HFFc6 (cell line): ENCODE results near the gene CATSPERE. TPM values are rescaled to one million over a fixed set of nuclear protein-coding genes. Genes with fewer than 3 reads are reported as not detected.

Experiments used
- DNase-seq: peaks from one replicate; pipeline ENCODE4 v3.0.0-alpha.2; 2018
- H3K27ac Mint-ChIP-seq: 2 replicates; pipeline ENCODE4 v1.8.0; 2020; ENCODE audit warnings: mild to moderate bottlenecking, mixed read lengths
- H3K27me3 Mint-ChIP-seq: 2 replicates; pipeline ENCODE4 v1.8.0; 2021; ENCODE audit warnings: mild to moderate bottlenecking, moderate library complexity, mixed read lengths; ENCODE audit not compliant: insufficient read depth
- H3K36me3 Mint-ChIP-seq: 2 replicates; pipeline ENCODE4 v1.8.0; 2021; ENCODE audit warnings: low read depth, mixed read lengths
- H3K4me1 Mint-ChIP-seq: 2 replicates; pipeline ENCODE4 v1.8.0; 2020; ENCODE audit warnings: low read depth, mixed read lengths
- H3K4me3 Mint-ChIP-seq: 2 replicates; pipeline ENCODE4 v1.8.0; 2020; ENCODE audit warnings: mild to moderate bottlenecking, moderate library complexity, mixed read lengths
- H3K9me3 Mint-ChIP-seq: 2 replicates; pipeline ENCODE4 v1.8.0; 2020; ENCODE audit warnings: mild to moderate bottlenecking, mixed read lengths
- total RNA-seq, 6 experiments: library from RNA; stranded (reverse); fragmentation: NEBNext Ultra II Directional; extraction: Animal tissue kit (Norgen Biotek cat#: 25700); gene quantifications; 2 replicates in 1 of 6; 3 replicates in 5 of 6; pipeline ENCODE4 v1.2.3, GENCODE V29; 2021
- TF ChIP-seq, protein P1 (sequence below): fragments of 200-600 bp; sonication (generic); IDR thresholded peaks from 2 replicates; pipeline ENCODE4 v1.5.0; 2021; ENCODE audit warnings: antibody characterized with exemption, mild to moderate bottlenecking

Gene CATSPERE
- total RNA-seq, 6 experiments from 2014 or later = 0.15 to 0.74 (median 0.34) TPM

DNA sequence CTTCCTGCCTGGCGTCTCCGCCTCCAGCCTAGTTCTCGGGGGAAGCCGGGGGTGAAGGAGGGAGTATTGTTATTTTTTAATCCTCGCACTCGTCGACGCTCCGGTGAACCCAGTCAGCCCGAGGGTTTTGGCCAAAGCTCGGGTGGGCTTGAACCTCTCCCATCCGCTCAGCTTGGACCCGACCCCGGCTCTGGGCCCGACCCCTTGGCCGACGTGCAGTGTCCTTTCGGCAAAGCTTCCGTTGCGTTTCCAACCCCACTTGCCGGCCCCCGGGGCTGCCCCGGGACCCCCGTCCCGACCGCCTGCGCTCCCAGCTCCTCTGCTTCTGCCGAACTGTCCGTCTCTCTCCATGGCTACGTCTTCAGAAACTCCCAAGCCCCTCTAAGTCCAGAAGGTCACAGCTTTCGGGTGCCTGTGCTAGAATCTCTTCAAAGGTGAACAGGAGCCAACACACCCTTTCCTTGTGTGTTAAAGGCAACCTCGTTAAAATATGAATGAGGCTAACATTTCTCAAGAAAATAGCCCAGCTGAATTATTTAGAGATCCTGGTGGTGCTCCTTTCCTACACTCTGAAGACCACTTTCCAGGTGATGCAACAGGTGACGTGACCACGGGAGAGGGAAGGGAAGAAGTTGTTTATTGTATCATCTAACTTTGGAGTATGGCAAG is 192.5 kb downstream of the CATSPERE start:
- Mint-ChIP-seq H3K27ac (no peak overlapping the region), H3K4me3 (no peak overlapping the region), H3K9me3 (no peaks in the 10 kb centered on the region), H3K36me3 (peaks cover 10% of the 10 kb centered on the region), H3K4me1 (peaks cover 9% of the 10 kb centered on the region), H3K27me3 (peaks cover 1% of the 10 kb centered on the region)
- no peak for DNase-seq
- TF ChIP-seq, protein P1, sequence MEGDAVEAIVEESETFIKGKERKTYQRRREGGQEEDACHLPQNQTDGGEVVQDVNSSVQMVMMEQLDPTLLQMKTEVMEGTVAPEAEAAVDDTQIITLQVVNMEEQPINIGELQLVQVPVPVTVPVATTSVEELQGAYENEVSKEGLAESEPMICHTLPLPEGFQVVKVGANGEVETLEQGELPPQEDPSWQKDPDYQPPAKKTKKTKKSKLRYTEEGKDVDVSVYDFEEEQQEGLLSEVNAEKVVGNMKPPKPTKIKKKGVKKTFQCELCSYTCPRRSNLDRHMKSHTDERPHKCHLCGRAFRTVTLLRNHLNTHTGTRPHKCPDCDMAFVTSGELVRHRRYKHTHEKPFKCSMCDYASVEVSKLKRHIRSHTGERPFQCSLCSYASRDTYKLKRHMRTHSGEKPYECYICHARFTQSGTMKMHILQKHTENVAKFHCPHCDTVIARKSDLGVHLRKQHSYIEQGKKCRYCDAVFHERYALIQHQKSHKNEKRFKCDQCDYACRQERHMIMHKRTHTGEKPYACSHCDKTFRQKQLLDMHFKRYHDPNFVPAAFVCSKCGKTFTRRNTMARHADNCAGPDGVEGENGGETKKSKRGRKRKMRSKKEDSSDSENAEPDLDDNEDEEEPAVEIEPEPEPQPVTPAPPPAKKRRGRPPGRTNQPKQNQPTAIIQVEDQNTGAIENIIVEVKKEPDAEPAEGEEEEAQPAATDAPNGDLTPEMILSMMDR = peak; percentile 17; the same call in 1 of the 2 replicates

- Mint-ChIP-seq H3K27ac (no peak overlapping the region), H3K9me3 (no peaks in the 10 kb centered on the region), H3K36me3 (peaks cover 13% of the 10 kb centered on the region), H3K4me3 (no peak overlapping the region), H3K27me3 (peaks cover 1% of the 10 kb centered on the region; the same call in 1 of the 2 replicates), H3K4me1 (peaks cover 9% of the 10 kb centered on the region)
- TF ChIP-seq, protein P1 = no peak
- DNase-seq = peak; percentile 9
These were observed 193.3 kb downstream of the CATSPERE start for GRCh38 chr1:244654108-244655038.

GRCh38 chr1:244655186-244655585 is 194.1 kb downstream of the CATSPERE start:
- Mint-ChIP-seq H3K36me3 (peaks cover 21% of the 10 kb centered on the region), H3K27ac (no peak overlapping the region), H3K27me3 (peaks cover 1% of the 10 kb centered on the region; the same call in 1 of the 2 replicates), H3K4me1 (peaks cover 9% of the 10 kb centered on the region), H3K9me3 (no peaks in the 10 kb centered on the region), H3K4me3 (no peak overlapping the region)
- DNase-seq = no peak
- TF ChIP-seq, protein P1 = no peak

DNA sequence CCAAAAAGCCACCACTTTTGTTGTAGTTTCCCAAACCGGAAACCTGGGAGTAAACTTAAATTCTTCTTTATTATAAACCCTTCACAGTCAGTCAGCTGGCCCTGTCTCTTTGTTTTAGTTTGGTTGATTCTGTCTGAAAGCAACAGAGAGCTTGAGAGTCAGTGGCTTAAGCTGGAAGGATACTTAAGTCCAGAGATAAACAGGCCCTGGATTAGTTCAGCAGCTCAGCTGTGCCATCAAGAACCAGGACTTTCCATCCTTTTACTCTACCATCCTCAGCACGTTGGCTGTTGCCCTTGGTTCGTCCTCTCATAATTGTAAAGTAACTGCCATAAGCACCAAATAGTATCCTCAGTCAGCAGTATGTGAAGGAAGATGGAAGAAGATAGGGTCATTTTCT is 196.3 kb downstream of the CATSPERE start:
- no peaks in the 10 kb centered on the region for H3K9me3 Mint-ChIP-seq
- H3K4me1 Mint-ChIP-seq = peaks cover 5% of the 10 kb centered on the region
- no peaks in the 10 kb centered on the region for H3K27me3 Mint-ChIP-seq
- no peak overlapping the region for H3K27ac Mint-ChIP-seq
- no peak for DNase-seq
- peaks cover 30% of the 10 kb centered on the region for H3K36me3 Mint-ChIP-seq
- H3K4me3 Mint-ChIP-seq = no peak overlapping the region
- TF ChIP-seq, protein P1 = no peak

DNA sequence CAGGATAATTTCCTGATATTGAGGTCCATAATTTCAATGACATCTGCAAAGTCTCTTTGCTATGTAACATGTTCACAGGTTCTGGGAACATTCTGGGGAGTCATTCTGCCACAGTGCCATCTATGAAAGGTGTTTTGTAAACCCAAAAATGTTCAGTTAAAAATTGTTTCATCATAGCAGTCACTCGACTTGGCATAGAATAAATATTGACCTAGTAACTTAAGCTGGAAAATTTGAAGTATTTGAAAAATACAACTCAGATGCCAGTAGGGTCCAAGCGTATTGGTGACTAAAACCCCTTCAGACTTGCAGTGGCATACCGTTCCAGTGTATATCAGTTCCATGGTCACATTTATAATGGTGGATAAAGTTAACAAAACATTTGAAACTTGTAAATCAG is 198.6 kb downstream of the CATSPERE start:
- peaks cover 30% of the 10 kb centered on the region for H3K36me3 Mint-ChIP-seq
- no peak overlapping the region for H3K27ac Mint-ChIP-seq
- no peaks in the 10 kb centered on the region for H3K9me3 Mint-ChIP-seq
- TF ChIP-seq, protein P1 = no peak
- H3K4me3 Mint-ChIP-seq = no peak overlapping the region
- H3K27me3 Mint-ChIP-seq = no peaks in the 10 kb centered on the region
- DNase-seq = no peak
- peaks cover 8% of the 10 kb centered on the region; the same call in 1 of the 2 replicates for H3K4me1 Mint-ChIP-seq
